ENCODE measurements around the gene PCBP3. TPM values are rescaled to one million over a fixed set of nuclear protein-coding genes. Genes with fewer than 3 reads are reported as not detected.

Gene PCBP3
- total and polyA plus RNA-seq, 2 of the 8 experiments (the other 6 are each of a cell fraction or from before 2014, with no cell fraction given): 3.5 to 6.3 TPM

DNA sequence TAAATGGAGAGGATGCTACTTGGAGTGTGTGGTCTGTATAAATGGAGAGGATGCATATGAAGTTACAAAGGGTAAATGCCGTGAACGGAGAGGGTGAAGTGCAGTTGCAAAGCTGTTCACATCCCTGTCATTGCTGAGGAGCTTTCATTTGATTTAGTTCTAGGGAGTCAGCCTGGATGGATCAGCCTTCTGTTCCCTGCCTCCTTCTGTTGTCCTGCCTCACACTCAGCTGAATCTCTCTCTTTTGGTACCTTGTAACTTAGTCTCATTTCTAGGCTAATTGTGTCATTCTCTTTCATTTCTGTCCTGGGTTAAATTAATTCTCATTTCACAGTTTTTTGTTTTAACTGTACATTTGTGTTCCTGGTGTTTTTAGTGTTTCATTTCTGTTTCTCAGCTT lies 204.8 kb downstream of the PCBP3 start (continued):
- TF ChIP-seq RAD21 (IDR thresholded peaks at IDR 0.05 in 1 of 2, conservative IDR thresholded peaks at IDR 0.05 in 1 of 2; ENCODE audit: low read depth in 2 of 2, low read length in 2 of 2): no peak
